Astrocyte of the cerebellum (primary cell): Measurements from ENCODE around the gene GLIS1.

Source experiments
- DNase-seq: peaks from one replicate; pipeline ENCODE4 v3.0.0-alpha.2; 2011; ENCODE audit warnings: low read depth
- H3K4me3 ChIP-seq: 2 replicates; pipeline ENCODE4 v1.5.1; 2011; ENCODE audit warnings: mild to moderate bottlenecking, low read depth, low read length, moderate library complexity
- in situ Hi-C: cut with HindIII; loops from 2 replicates; pipeline ENCODE4 v1.10.0; 2017; ENCODE audit warnings: low sequenced_read_pairs
- TF ChIP-seq, protein P1 (sequence below): IDR thresholded peaks from 2 replicates; pipeline ENCODE4 v1.5.1; 2012; ENCODE audit warnings: low read length, low read depth, moderate library complexity, mild to moderate bottlenecking; ENCODE audit errors: missing control alignments

GLIS1 gene

DNA sequence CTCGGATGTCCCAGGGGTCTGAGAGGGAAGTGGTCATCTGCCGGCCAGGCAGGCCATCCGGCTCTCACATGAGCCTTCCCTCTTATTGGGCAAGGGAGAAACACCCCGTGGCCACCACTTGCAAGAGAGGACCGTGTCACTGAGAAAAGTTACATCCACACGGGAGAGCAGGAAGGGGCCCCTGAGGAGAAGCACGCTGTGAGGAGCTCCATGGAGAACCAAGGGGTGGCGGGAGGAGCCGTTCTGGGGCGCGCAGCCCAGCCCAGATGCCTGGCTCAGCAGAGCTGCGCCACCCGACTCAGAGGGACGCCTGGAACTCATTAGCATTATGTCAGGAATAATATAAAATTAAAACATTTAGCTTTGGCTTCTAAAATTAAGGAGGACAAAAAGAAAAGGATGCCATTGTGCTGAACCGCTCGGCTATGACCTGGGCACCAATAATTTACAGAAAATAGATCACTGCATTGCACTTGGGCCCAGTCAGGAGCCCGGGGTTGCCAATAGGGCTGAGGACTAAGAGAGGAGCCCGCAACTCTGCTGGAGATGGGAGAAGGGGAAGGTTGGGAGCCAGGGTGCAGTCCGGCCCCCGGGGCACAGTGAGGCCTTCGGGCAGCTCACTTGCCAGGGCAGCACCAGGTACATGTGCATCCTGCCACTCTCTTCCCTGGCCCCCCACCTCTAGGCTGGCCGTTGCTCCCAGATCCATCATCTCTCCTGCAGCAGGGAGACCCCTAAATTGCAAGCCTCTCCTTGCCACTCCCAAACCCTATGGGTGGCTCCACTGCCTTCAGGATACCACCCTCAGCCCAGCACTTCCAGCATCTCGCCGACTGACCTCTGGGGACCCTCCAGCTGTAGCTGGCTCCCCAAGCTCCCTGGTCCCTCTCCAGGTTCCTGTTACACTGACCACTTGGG lies 194.9 kb downstream of the GLIS1 start:
- in situ Hi-C loops: no loop called here
- DNase-seq: no peak
- TF ChIP-seq, protein P1, sequence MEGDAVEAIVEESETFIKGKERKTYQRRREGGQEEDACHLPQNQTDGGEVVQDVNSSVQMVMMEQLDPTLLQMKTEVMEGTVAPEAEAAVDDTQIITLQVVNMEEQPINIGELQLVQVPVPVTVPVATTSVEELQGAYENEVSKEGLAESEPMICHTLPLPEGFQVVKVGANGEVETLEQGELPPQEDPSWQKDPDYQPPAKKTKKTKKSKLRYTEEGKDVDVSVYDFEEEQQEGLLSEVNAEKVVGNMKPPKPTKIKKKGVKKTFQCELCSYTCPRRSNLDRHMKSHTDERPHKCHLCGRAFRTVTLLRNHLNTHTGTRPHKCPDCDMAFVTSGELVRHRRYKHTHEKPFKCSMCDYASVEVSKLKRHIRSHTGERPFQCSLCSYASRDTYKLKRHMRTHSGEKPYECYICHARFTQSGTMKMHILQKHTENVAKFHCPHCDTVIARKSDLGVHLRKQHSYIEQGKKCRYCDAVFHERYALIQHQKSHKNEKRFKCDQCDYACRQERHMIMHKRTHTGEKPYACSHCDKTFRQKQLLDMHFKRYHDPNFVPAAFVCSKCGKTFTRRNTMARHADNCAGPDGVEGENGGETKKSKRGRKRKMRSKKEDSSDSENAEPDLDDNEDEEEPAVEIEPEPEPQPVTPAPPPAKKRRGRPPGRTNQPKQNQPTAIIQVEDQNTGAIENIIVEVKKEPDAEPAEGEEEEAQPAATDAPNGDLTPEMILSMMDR: no peak
- no peak overlapping the region for H3K4me3 ChIP-seq

DNA sequence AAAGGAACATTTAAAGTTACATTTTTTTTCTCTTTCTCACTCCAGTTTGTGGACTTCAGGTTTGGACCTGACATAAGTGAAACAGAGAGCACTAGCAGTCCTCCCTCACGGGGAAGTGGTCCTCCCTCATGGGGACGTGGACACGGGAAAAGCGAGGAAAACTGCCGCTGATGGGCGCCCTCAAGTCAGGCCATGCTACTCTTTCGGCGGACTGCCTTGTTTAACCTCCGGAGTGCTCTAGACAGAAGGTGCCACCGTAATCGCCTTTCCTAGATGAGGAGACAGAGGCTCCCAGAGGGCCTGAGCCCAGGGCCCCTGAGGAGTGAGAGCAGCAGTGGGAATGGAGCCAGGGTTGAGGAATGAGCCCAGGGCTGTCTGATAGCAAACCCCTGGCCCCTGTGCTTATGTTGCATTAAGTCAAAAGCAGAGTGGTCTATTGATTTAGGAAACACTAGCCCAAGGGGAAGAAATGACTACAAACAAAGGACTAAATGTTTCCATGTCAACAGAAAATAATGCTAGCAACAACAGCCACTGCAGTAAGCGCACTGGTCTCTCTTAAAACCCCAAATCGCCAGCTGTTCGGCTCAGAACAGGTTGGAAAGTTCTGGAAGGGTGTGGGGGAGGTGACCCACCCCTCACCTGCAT lies 195.7 kb downstream of the GLIS1 start:
- H3K4me3 ChIP-seq: no peak overlapping the region
- TF ChIP-seq, protein P1: no peak
- in situ Hi-C loops: no loop called here

DNA sequence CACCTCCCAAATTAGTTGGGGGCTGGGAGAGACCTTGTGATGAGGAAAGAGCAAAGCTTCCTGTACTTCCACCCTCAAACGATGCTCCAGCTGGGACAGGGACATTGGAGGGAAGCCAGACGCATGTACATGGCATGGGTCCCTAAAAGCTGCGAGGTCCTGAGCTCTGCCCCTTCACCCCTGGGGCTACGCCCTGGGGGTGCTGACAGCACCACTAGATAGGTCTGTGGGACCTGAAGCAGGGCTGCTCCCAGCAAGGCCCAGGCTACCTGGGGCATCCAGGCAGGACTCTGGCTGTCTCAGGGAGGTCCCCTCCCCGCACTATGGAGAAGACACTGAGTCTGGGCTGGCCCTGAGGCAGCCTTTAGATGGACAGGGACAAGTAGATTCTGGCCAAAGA lies 196.4 kb downstream of the GLIS1 start:
- TF ChIP-seq, protein P1: no peak
- no peak for DNase-seq
- in situ Hi-C loops: no loop called here
- no peak overlapping the region for H3K4me3 ChIP-seq

More for the DNA sequence above, 195.7 kb downstream of the GLIS1 start:
- no peak for DNase-seq

DNA sequence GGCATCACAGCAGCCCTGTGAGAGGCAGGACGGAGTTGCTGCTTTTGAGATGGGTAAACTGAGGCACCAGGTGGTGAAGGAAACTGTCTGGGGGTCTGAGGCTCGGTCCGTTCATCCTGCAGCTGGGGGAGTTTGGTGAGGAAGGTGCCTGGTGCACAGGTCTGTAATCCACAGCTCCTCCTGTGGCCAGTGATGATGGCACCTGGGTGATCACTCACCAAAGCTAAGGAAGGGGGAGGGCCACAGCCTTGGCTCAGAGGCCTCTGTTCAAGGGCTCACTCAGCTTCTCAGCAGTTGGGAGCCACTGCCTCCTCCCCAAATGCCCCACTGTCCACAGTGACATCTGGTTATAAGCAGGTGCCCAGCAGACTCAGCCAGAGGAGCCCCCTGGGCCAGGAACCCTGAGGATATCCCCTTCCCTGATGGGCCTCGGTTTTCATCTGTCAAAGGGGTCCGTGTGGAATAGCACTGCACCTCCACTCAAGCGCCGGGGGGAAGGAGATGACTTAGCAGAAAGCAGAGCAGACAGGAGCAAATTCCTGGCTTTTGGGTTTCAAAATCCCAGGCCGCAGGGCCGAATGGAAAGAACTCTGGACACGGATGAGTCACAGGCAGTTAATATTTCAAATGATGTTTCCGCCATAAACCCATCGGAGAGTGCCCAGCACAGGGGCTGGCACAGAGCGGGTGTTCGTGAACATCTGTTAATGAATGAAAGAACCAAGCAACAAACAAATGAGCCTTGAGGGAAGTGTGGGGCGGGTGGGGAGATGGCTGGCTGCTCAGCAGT lies 197.0 kb downstream of the GLIS1 start:
- TF ChIP-seq, protein P1: peak; percentile 46
- peak; percentile 47 for DNase-seq
- no peak overlapping the region for H3K4me3 ChIP-seq
- in situ Hi-C loops: no loop called here

DNA sequence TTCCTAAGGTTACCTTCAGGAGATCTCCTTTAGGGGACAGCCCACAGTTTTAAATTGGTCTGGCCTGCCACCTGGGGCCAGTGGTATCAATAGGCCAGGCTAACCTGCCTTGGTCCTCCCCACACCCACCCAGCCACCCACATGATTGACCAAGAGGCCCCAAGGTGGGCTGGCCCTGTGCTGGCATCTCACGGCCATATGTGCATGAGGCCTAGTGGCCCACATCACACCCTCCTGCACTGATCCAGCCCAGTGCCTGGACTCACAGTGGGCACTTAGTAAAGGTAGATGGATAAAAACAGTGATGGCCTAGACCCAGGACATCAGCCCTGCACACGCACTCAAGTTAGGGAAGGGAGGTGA lies 197.7 kb downstream of the GLIS1 start:
- no peak overlapping the region for H3K4me3 ChIP-seq
- DNase-seq: no peak
- in situ Hi-C loops: no loop called here
- TF ChIP-seq, protein P1: no peak

DNA sequence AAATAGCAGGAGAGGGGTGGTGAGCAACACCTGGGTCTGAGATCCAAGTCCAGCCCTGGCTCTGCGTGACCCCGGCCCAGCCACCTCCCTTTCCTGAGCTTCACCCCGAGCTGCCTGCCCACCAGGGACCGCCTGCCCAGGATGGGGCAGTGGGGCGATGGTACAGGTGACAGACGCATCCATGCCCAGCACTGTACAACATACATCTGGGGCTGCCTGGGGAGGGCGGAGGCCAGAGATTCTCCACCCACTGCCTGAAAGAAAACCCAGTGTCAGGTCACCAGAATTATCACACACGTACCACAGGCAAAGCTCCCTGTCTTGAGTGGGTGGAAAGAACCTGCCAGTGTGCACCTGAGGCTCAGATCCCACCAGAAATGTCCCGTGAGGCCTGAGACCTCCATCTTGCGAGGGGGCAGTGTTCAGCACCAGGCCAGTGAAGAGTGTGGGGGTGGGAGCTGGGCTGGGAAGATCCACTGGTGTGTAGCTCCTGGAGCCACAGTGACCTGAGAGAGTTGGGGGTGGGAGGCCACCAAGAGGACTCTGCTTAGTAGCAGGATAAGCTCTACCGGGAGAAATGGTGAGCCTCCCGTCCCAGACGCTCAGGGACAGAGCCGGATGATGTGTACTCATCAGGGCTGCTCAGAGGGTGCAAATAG lies 198.2 kb downstream of the GLIS1 start:
- TF ChIP-seq, protein P1: no peak
- no peak overlapping the region for H3K4me3 ChIP-seq
- no peak for DNase-seq
- in situ Hi-C loops: no loop called here
